Activated T-helper 2 cell treated with anti-CD3 and anti-CD28 coated beads, Interferon-gamma antibody, Interleukin-2, Interleukin-4, amounts not matched to agents 10 μg/mL and 5 μg/mL and 100 μg/mL, durations not matched to agents 14 hours and 24 hours and 36 hours (primary cell): ENCODE results near the gene AKAP13. TPM values are rescaled to one million over a fixed set of nuclear protein-coding genes. Genes with fewer than 3 reads are reported as not detected.

Source experiments
- DNase-seq: peaks from one replicate; pipeline ENCODE4 v3.0.0; 2021; ENCODE audit warnings: low spot score
- H3K27ac Mint-ChIP-seq: one replicate; pipeline ENCODE4 v1.8.0; 2021; ENCODE audit warnings: mixed read lengths
- H3K27me3 Mint-ChIP-seq: one replicate; pipeline ENCODE4 v1.8.0; 2021; ENCODE audit warnings: low read depth, mixed read lengths
- H3K36me3 Mint-ChIP-seq: one replicate; pipeline ENCODE4 v1.8.0; 2021; ENCODE audit warnings: low read depth, mixed read lengths
- H3K4me1 Mint-ChIP-seq: one replicate; pipeline ENCODE4 v1.8.0; 2021; ENCODE audit warnings: low read depth, mixed read lengths
- H3K4me3 Mint-ChIP-seq: one replicate; pipeline ENCODE4 v1.8.0; 2021; ENCODE audit warnings: low read depth, mild to moderate bottlenecking, moderate library complexity, mixed read lengths
- H3K9me3 Mint-ChIP-seq: one replicate; pipeline ENCODE4 v1.8.0; 2021; ENCODE audit warnings: mixed read lengths
- intact Hi-C: fragments of 100-400 bp; cut with micrococcal nuclease; formaldehyde crosslinking; loops from one replicate; pipeline ENCODE4 v1.15.1; 2023
- total RNA-seq: library from RNA; stranded (reverse); gene quantifications from 2 replicates; pipeline ENCODE4 v1.2.3, GENCODE V29; 2022

The AKAP13 gene
- total RNA-seq, 1 donor from 2014 or later = 92.1 TPM

DNA sequence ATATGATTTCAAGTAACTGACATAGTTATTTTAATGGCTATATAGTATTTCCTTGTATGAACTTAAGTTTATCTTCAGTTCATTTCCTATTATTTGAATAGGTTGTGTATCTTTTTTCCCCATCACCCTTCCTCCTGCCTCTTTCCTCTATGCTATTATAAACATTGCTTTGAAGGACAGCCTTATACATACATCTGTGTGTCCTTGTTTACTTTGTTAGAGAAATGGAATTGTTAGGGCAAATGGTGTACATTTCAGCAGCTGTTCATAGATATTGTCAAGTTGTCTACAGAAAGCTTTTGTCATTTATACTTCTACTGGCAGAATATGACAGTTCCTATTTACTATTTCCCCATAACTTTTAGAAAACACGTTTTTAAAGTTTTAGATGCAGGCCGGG lies 18.4 kb downstream of the AKAP13 start:
- no peak for DNase-seq
- Mint-ChIP-seq H3K9me3 (no peaks in the 10 kb centered on the region), H3K4me1 (peaks cover 29% of the 10 kb centered on the region), H3K4me3 (no peak overlapping the region), H3K27me3 (no peaks in the 10 kb centered on the region), H3K36me3 (no peaks in the 10 kb centered on the region), H3K27ac (no peak overlapping the region)
- intact Hi-C loops = no loop called here

DNA sequence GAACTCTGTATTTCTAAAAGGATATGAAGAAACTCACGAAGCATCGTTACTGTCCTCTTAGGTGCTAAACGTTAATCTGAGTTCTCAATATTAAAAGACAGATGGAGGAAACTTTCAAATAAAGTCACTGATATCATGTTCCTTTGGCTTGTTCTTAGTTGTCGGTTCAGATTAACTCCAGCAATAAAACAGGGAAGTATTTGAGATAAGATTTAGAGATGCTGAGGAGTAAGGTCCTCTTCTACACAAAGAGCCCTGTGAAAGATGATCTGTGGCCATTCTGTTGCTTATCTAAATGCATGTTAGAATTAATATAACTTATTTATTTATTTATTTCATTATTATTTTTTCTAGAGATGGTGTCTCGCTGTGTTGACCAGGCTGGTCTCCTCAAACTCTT lies 19.2 kb downstream of the AKAP13 start:
- no peak for DNase-seq
- no peak overlapping the region for H3K4me3 Mint-ChIP-seq
- H3K27me3 Mint-ChIP-seq = no peaks in the 10 kb centered on the region
- H3K27ac Mint-ChIP-seq = no peak overlapping the region
- H3K36me3 Mint-ChIP-seq = no peaks in the 10 kb centered on the region
- intact Hi-C loops = loop anchor here (1.0 kb wide), 1 partner anchor 18 kb away; no protein-coding TSS in a partner anchor
- no peaks in the 10 kb centered on the region for H3K9me3 Mint-ChIP-seq
- H3K4me1 Mint-ChIP-seq = peaks cover 37% of the 10 kb centered on the region

DNA sequence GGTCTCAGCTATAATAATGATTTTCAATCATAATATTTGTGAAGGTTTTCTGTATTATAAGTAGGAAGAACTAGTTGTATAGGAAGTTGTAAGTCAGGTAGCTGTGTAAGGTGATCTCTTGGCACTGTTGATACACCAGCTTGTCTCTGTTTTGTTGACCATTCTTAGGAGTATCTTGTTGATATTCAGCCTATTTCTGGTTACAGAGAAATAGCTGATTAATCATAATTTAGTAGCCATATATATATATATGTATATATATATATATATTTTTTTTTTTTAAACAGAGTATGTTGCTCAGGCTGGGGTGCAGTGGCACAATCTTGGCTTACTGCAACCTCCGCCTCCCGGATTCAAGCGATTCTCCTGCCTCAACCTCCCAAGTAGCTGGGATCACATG lies 20.2 kb downstream of the AKAP13 start:
- intact Hi-C loops = loop anchor here (1.0 kb wide), 1 partner anchor 19 kb away; no protein-coding TSS in a partner anchor
- Mint-ChIP-seq H3K4me1 (peaks cover 45% of the 10 kb centered on the region), H3K27ac (no peak overlapping the region)

DNA sequence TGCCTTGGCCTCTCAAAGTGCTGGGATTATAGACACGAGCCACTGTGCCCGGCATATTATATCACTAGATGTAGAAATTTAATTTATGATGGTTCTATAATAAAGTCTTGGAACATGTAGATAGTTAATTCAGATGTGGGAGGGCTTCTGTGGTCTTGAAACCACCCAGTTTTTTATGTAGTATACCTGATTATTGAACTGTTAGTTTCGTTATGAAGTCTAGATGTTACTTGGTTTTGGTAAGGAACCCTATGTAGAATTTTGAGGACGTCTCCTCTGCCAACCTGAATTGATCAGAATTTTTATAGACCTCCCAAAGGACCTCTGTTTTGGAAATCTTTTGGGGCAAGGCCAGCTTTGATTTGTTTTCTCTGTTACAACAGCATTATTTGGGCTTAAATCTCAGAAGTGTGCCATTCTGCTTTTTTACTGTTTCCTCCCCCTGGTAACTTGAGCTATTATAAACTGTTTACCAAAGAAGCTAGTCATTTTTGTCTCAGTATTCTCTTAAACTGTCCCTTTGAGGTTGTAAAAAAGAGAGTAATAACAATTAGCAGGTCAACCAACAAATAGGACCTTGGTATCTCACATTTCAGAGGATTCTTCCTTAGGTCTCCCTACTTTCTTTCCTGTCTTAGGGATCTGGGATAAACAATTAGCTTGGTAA lies 20.8 kb downstream of the AKAP13 start:
- intact Hi-C loops = no loop called here
- Mint-ChIP-seq H3K36me3 (no peaks in the 10 kb centered on the region), H3K4me3 (no peak overlapping the region), H3K27ac (no peak overlapping the region), H3K4me1 (peaks cover 45% of the 10 kb centered on the region), H3K27me3 (no peaks in the 10 kb centered on the region), H3K9me3 (no peaks in the 10 kb centered on the region)
- no peak for DNase-seq

More for the DNA sequence above, 20.2 kb downstream of the AKAP13 start:
- no peak overlapping the region for H3K4me3 Mint-ChIP-seq
- DNase-seq = no peak
- H3K9me3 Mint-ChIP-seq = no peaks in the 10 kb centered on the region
- H3K27me3 Mint-ChIP-seq = no peaks in the 10 kb centered on the region
- H3K36me3 Mint-ChIP-seq = no peaks in the 10 kb centered on the region

DNA sequence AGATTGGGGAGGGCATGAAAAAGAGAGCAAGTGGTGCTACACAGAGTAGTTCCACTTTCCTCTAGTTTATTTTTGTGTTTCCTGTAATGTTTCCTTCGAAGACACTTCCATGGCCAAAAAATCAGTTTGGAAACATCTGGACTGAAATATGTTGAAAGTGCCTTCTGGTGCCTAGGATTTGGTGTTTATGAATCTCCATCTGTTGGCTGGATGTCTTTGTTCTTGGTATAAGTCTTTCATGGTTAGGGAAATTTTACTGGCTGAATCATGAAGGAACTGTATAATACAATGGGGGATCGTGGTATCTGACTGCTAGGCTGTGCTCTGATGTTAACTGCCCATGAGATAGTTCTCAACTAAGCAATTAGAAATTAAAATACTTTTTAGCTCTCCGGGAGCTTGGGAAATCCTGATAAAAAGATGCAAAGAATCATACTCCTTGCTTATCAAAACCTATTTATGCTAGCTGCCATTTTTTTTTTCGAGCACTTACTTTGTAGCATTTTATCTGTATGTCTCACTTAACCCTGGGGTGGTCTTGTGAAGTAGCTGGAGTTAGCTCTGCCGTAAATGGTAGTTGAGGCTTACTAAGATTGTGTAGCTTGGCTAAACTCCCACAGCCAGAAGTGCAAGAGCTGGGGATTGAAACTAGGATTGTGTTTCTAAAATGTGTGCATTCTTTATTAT lies 21.9 kb downstream of the AKAP13 start:
- H3K4me3 Mint-ChIP-seq = no peak overlapping the region
- H3K4me1 Mint-ChIP-seq = peaks cover 50% of the 10 kb centered on the region
- no peaks in the 10 kb centered on the region for H3K9me3 Mint-ChIP-seq
- no peaks in the 10 kb centered on the region for H3K27me3 Mint-ChIP-seq
- no peaks in the 10 kb centered on the region for H3K36me3 Mint-ChIP-seq
- intact Hi-C loops = no loop called here
- DNase-seq = no peak
- no peak overlapping the region for H3K27ac Mint-ChIP-seq

DNA sequence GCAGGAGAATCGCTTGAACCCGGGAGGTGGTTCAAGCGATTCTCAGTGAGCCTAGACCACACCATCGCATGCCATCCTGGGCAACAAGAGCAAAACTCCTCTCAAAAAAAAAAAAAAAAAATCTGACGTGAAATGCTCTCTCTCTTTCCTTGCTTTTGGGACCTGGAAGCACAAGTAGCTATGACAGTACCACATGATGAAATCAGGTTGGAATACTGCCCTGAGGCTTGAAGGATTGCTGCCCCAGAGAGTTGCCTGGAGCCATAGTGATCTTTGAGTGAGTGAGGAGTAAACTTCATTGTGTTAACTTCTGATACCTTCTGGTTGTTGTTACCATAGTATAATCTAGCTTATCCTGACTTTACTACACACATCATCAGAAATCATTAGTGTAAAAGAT lies 23.3 kb downstream of the AKAP13 start:
- intact Hi-C loops = no loop called here
- H3K27ac Mint-ChIP-seq = no peak overlapping the region

DNA sequence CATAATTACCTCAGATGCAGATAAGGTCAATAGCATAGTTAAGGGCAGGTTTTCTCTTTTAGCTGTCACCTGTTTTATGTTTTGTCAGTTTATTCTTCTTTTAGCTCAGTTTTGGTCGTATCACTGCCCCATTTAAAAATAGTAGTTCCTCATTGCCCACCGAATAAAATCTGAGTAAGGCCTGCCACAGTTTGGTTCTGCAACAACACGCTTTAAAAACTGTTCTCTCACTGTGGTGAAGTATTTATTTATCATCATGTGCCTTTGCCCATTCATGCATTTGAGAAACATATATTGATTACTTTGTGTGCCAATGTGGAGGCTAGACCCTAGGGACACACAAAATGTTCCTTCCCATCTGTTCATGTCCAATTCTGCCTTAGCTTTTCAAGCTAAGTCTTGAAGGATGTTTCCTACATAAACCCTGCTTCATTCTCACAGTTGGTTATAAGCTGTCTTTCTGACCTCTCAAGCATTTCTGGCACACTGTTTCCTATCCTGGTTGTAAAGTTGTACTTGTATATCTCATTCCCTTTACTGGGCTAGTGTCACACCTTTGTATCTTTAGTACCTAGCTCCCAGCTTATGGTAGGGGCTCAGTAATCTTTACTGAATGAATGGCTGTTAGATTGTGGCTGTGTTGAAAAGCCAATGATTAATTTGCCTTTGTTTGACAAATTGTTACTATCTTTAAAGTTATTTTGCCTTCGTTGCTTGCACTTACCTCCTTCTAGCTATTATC lies 23.9 kb downstream of the AKAP13 start:
- DNase-seq = no peak
- Mint-ChIP-seq H3K4me1 (peaks cover 61% of the 10 kb centered on the region), H3K9me3 (peaks cover 3% of the 10 kb centered on the region), H3K27me3 (no peaks in the 10 kb centered on the region), H3K27ac (peak overlapping the region; percentile 23), H3K36me3 (peaks cover 6% of the 10 kb centered on the region), H3K4me3 (no peak overlapping the region)
- intact Hi-C loops = no loop called here

More for the DNA sequence above, 23.3 kb downstream of the AKAP13 start:
- Mint-ChIP-seq H3K4me3 (no peak overlapping the region), H3K4me1 (peaks cover 61% of the 10 kb centered on the region), H3K36me3 (peaks cover 5% of the 10 kb centered on the region), H3K27me3 (no peaks in the 10 kb centered on the region), H3K9me3 (peaks cover 3% of the 10 kb centered on the region)
- no peak for DNase-seq

DNA sequence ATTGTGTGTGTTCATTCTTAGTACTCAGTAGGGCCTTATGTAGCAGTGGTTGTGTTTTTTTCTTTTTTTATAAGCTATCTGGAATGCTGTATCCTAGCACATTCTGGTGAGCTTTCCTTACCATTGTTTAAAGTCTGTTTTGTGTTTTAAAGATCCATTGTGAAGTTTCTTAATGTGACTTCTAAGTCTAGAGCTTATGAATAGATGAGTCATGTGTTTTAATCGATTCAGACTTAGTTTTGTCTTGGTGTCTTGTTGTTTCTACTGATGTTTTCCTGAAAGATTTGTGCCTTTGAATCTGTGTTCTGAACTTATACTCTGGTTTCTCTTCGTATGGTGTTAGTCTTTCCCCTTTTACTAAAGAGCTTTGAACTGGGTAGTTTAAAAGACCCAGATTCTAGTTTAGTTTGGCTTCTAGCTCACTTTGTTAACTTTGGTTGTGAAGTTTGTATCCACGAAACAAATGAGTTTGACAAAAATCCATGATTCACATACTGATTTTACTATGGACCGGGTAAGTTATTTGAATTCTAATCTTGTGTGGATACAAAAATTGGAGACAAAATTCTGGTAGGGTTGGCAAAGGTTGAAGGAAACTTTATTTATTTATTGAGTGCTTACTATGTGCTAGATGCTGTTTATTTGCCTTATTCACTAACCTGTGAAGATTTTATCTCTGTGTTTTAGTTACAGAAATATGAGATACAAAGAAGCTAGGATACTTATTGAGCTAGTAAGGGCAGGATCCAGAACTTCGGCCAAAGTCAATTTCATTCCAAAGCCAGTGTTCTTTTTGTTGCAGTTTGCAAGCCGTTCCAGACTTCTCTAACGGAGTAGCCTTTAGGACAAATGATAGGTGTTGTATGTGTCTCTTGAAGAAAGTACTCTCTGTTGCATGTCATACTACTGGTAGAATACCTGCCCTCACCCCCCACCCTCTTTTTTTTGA lies 24.8 kb downstream of the AKAP13 start:
- peaks cover 6% of the 10 kb centered on the region for H3K9me3 Mint-ChIP-seq
- H3K36me3 Mint-ChIP-seq = peaks cover 8% of the 10 kb centered on the region
- intact Hi-C loops = no loop called here
- H3K27me3 Mint-ChIP-seq = no peaks in the 10 kb centered on the region
- H3K27ac Mint-ChIP-seq = peak overlapping the region; percentile 23
- H3K4me1 Mint-ChIP-seq = peaks cover 63% of the 10 kb centered on the region
- no peak overlapping the region for H3K4me3 Mint-ChIP-seq
- DNase-seq = no peak

DNA sequence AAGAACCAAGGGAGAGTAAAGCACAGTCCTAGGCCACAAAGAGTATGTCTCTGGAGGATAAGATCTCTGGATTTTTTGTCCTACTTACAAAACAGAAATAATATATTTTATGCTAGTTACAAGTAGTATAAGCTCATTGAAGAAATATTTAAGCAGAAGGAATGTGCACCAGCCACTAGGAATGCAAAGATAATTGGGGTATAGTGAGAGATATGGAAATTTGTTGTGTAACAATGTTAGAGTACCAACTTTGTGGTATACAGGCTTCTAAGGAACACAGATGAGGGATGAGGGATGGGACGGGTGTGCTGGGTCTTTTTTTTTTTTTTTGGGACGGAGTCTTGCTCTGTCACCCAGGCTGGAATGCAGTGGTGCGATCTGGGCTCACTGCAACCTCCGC lies 26.5 kb downstream of the AKAP13 start:
- H3K27me3 Mint-ChIP-seq = no peaks in the 10 kb centered on the region
- peaks cover 7% of the 10 kb centered on the region for H3K9me3 Mint-ChIP-seq
- intact Hi-C loops = no loop called here
- no peak overlapping the region for H3K4me3 Mint-ChIP-seq
- DNase-seq = no peak
- peaks cover 18% of the 10 kb centered on the region for H3K36me3 Mint-ChIP-seq
- peak overlapping the region; percentile 76 for H3K27ac Mint-ChIP-seq
- peaks cover 68% of the 10 kb centered on the region for H3K4me1 Mint-ChIP-seq

DNA sequence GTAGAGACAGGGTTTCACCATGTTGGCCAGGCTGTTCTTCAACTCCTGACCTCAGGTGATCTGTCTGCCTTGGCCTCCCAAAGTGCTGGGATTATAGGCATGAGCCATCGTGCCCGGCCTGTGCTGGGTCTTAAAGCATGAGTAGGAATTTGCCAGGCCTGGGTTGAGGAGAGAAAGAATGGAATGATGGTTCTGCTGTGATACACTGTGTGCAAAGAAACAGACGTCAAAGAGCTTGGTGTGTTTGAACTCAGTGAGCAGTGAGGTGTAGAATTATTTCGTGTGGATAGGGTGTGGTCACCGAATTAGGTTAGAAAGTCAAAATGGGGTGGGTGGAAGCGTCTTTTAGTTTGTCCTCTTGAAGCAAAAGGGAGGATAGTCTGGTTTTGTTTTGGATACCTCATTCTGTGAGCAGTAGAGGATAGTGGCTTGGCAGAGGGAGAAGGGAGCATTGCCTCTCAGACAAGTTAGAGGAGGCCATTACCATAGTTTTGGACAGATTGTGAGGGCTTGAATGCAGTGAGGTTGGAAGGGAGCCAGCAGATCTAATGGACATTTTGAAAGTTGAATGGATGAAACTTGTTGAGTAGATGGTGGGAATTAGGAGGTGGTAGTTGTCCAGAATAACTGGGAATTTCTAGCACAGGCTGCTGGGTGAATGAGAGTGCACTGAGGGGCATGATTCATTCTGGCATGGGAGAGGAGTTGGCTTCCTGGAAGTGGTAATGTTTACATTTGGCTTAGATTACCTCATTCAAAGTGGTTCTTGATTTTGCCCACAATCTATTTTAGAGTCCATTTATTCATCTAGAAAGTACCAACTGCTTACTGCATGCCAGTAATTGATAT lies 27.2 kb downstream of the AKAP13 start:
- Mint-ChIP-seq H3K9me3 (peaks cover 7% of the 10 kb centered on the region), H3K36me3 (peaks cover 18% of the 10 kb centered on the region), H3K4me3 (peak overlapping the region; percentile 2), H3K4me1 (peaks cover 66% of the 10 kb centered on the region), H3K27ac (peak overlapping the region; percentile 87), H3K27me3 (no peaks in the 10 kb centered on the region)
- intact Hi-C loops = loop anchor here (1.0 kb wide), 3 partner anchors 26 to 89 kb away; no protein-coding TSS in a partner anchor
- DNase-seq = no peak

DNA sequence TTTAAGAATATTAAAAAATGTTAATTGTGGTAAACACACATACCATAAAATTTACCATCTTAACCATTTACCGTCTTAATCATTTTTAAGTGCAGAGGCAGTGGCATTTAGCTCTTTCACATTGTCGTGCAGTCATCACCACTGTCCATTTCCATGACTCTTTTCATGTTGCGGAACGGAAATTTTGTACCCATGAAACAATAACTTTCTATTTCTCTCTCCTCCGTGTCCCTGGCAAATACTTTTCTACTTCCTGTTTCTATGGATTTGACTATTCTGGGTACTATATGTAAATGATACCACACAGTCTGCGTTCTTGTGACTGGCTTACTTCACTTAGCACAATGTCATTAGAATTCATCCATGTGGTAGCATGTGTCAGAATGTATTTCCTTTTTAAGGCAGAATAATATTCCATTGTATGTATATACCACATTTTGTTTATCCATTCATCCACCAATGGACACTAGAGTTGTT lies 27.9 kb downstream of the AKAP13 start:
- Mint-ChIP-seq H3K27ac (peak overlapping the region; percentile 89), H3K27me3 (no peaks in the 10 kb centered on the region), H3K4me3 (peak overlapping the region; percentile 54), H3K9me3 (peaks cover 7% of the 10 kb centered on the region), H3K4me1 (peaks cover 71% of the 10 kb centered on the region), H3K36me3 (peaks cover 18% of the 10 kb centered on the region)
- intact Hi-C loops = loop anchor here (1.0 kb wide), 3 partner anchors 27 to 90 kb away; no protein-coding TSS in a partner anchor
- DNase-seq = no peak
